Measurements from ENCODE around the gene PLOD3. TPM values are rescaled to one million over a fixed set of nuclear protein-coding genes. Genes with fewer than 3 reads are reported as not detected.
A peak's percentile ranks its signal among the peaks of the same experiment; 100 is the strongest.

The PLOD3 gene
- total RNA-seq, 1 experiment from 2014 or later: 74.5 TPM

- H4K8ac ChIP-seq (replicated peaks; ENCODE audit: insufficient read length, low read depth, low read length): no peak overlapping the region
- H3K23ac ChIP-seq (ENCODE audit: insufficient read length, low read depth, low read length): no peak overlapping the region
- Mint-ChIP-seq H3K9me3 (no peaks in the 10 kb centered on the region), H3K27ac (0 out of 7 replicates have a peak overlapping the region, but pooled peaks of 1 of the 3 experiments have one; percentile 27), H3K27me3 (ENCODE audit: low read depth) (peaks cover 87% of the 10 kb centered on the region), H3K4me3 (peak overlapping the region; percentile 65 to 87), H3K36me3 (ENCODE audit: insufficient read depth in 1 of 3, low read depth in 3 of 3) (no peaks in the 10 kb centered on the region), H3K4me1 (peaks cover 63 to 75% of the 10 kb centered on the region in 2 experiments)
- H4K91ac ChIP-seq (ENCODE audit: insufficient read length, low read depth, low read length): no peak overlapping the region
- no peak overlapping the region for H2BK20ac ChIP-seq (ENCODE audit: low read depth, low read length, poor library complexity, severe bottlenecking)
- no peak overlapping the region for H2AFZ ChIP-seq (ENCODE audit: low read length)
- TF ChIP-seq CTCF (conservative IDR thresholded peaks at IDR 0.05): no peak
- H3K14ac ChIP-seq (ENCODE audit: insufficient read depth, low read length): no peak overlapping the region
- H3K4ac ChIP-seq (ENCODE audit: low read depth, low read length): no peak overlapping the region
- peaks cover 16% of the 10 kb centered on the region; the same call in 1 of the 2 replicates for H3K4me1 ChIP-seq (ENCODE audit: insufficient read depth, low read length)
- H2BK15ac ChIP-seq (ENCODE audit: low read depth, low read length): no peak overlapping the region
- DNase-seq: peak; percentile 36
- no peak overlapping the region for H2AK5ac ChIP-seq (ENCODE audit: insufficient read length, low read length)
- no peak overlapping the region for H3K27ac ChIP-seq (ENCODE audit: insufficient read length, low read depth, low read length)
- no peak overlapping the region for H2BK120ac ChIP-seq (ENCODE audit: low read depth, low read length, poor library complexity, severe bottlenecking)
- H3K4me2 ChIP-seq (ENCODE audit: insufficient read depth, insufficient read length, low read length): peak overlapping the region; percentile 63
- peaks cover 62% of the 10 kb centered on the region for H3K23me2 ChIP-seq (ENCODE audit: insufficient read length, low read depth, low read length, poor library complexity, severe bottlenecking)
- H3K27me3 ChIP-seq (ENCODE audit: insufficient read depth, low read length): peaks cover 47% of the 10 kb centered on the region
- H4K5ac ChIP-seq (ENCODE audit: insufficient read length, low read depth, low read length): no peak overlapping the region
- no peaks in the 10 kb centered on the region for H3K9me3 ChIP-seq (ENCODE audit: control insufficient read depth, low read depth, low read length)
- no peaks in the 10 kb centered on the region for H4K20me1 ChIP-seq (ENCODE audit: control insufficient read depth, insufficient read depth, insufficient read length)
- WGBS (ENCODE audit: extremely low coverage, insufficient read length, low lambda C conversion rate): no CpG with 5 or more reads among the region's 6 CpGs
- no peak overlapping the region for H3T11ph ChIP-seq (ENCODE audit: low read length)
- no peak overlapping the region for H3K9ac ChIP-seq (ENCODE audit: extremely low read depth, insufficient read length, low read length)
- H2BK5ac ChIP-seq (ENCODE audit: insufficient read length, low read length): no peak overlapping the region
- H2BK12ac ChIP-seq (ENCODE audit: insufficient read length, low read depth, low read length): no peak overlapping the region
- H3K18ac ChIP-seq (ENCODE audit: insufficient read length, low read depth, low read length): no peak overlapping the region
- no peak overlapping the region for H3K56ac ChIP-seq (ENCODE audit: insufficient read length, low read depth, low read length)
- no peaks in the 10 kb centered on the region for H3K79me1 ChIP-seq (ENCODE audit: insufficient read depth, low read depth, low read length, poor library complexity, severe bottlenecking)
- H3K79me2 ChIP-seq (ENCODE audit: insufficient read depth, low read length): no peaks in the 10 kb centered on the region
Observed at GRCh38 chr7:101168412-101169049, 48.9 kb downstream of the PLOD3 start.

All from H9 (cell line).